ENCODE measurements around the gene MAP7D3.
"Not testable (repeated sequence)": the region's sequence is repeated elsewhere in the genome, so short reads cannot be mapped to it uniquely, and the experiment has no call there.

Gene MAP7D3

GRCh38 chrX:136183917-136184316 is 67.3 kb downstream of the MAP7D3 start:
- DNase-seq (ENCODE audit: low read depth, low spot score) = no peak

DNA sequence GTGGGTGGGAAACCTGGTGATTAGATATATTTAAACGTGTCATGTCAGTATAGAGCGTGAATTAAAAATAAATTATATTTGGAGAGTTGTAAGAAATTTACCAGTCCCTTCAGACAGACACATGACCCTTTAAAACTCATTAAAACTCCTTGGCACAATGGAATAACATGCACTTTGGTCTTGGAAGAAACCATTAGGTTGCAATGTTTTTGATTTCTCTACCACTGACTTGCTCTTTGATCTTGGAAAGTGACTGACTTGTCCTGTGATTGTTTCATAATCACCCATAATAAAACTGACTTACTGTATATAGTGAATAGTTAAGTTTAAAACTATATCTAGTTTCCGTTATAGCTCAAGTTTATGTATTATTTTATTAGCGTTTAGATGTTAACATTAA is 68.0 kb downstream of the MAP7D3 start:
- no peak for DNase-seq (ENCODE audit: low read depth, low spot score)

GRCh38 chrX:136182414-136182813 is 68.8 kb downstream of the MAP7D3 start:
- DNase-seq (ENCODE audit: low read depth, low spot score) = no peak

DNA sequence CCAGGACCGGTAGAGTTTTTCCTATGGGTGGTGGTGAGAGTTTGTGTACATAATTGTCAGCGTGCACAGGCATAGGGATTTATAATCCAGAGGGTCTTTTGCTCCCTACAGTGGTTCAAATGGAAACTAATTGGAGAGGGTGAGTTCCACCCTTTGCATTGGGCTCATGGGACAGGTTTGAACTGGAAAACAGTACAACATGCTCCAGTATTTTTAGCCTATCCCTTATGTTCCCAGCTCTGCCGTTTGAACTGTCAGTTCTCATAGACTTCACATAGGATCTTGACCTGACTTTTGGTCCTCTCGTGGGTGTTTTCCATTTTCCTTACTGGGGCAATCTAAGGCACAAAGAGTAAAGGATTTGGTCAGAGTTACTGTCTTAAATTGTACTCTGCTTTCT is 72.1 kb downstream of the MAP7D3 start:
- no peak for DNase-seq (ENCODE audit: low read depth, low spot score)

- no peak for DNase-seq (ENCODE audit: low read depth, low spot score)
Measured at GRCh38 chrX:136176399-136176825, 74.8 kb downstream of the MAP7D3 start.

DNA sequence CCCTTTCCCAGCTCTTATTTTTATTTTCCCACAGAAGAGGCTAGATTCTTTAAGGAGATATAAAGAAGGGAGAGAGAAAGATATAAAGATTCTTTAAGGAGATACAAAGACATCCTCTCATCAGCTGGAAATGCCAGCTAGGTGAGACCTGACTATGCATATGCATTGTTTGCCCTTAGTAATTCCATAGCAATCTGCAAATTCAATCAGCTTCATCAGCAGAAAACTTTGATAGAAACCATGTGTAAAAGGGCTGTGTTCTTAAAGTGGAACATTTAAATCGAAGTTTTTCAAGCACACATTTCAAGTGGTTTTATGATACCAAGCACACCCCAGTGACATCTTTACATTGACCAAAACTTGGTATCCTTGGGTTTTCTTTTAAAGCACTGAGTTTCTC is 79.8 kb downstream of the MAP7D3 start:
- no peak for DNase-seq (ENCODE audit: low read depth, low spot score)

DNA sequence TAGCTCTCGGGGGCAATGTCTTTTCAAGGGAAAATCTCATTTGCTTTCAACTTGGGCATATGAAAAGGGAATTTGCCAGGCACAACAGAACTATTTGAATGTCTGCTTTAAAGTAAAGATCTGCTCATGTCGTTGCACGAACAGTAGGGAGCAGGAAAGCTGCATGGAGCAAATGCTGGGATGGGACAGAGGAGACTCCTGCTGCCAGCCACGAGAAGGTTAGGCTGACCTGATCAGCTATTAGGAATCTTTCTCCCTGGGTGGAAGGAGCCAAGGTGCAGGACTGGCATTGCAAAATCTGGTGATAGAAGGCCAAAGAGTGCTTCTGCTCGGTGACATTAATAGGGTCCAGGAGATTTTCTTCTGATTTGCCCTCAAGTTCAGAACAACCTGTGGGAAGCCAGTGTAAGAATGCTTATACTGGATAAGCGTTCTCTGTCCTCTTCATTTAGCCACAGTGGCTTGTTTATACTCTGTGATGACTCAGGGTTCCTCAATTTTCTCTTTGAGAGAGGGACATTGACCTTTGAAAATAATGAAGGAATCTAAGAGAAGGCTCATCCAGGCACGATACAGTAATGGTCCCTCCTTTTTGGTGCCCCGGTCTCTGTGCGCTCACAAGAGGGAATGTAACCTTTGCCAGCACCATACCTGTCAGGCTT is 80.9 kb downstream of the MAP7D3 start:
- DNase-seq (ENCODE audit: low read depth, low spot score) = no peak

DNA sequence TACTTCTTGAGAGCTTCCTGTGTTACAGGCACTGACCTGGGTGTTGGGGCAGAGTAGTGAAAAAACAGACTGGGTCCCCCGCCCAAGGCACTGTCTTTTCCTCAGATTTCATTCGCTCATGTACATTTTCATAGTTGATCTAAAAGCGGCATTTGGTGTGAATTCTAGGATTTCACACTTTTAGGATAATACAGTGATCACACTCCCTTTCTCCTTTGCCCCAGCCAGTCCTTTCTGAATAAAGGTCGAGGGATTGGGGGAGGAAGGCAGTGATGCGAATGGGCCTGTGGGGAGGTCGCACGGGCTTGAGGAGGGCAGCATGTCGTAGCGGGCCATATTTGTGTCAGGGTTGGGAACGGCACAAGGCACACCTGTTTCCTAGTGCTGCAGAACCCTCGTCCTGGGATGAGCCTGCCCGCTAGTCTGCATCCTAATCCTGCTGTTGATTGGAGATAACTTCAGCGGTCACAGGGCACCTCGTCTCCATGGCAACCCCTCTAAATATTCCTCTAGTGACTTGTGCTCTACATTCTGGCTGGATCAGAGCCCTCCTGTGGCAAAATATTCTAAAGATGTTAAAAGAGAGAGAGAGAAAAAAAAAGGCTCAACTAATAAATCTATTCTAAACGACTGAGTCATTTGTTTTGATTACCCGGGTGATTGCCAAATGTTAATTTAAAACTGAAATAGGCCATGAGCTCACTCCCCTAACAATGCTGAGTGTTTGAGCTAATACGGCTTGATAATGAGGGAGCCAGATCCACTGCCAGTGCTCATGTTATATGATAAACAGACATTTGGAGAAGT is 82.1 kb downstream of the MAP7D3 start:
- DNase-seq (ENCODE audit: low read depth, low spot score) = peak; percentile 74

DNA sequence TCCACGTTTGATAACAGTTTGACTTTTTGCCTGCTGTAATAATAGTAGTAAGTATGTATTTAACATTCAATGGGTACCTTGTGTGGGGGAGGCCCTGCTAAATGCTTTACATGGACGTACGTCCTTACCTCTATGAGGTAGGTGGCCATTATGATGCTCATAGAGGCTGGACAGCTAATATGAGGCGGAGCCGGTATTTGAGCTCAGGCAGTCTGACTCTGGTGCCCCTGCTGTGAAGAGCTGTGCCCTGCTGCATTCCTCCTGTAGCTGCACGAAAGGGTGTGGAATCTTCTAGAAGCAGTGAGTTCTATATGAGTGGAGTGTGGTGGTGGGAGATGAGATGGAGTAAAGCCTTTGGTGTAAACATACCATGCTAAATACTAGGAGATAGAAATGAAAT is 83.2 kb downstream of the MAP7D3 start:
- not testable (repeated sequence) for DNase-seq (ENCODE audit: low read depth, low spot score)

DNA sequence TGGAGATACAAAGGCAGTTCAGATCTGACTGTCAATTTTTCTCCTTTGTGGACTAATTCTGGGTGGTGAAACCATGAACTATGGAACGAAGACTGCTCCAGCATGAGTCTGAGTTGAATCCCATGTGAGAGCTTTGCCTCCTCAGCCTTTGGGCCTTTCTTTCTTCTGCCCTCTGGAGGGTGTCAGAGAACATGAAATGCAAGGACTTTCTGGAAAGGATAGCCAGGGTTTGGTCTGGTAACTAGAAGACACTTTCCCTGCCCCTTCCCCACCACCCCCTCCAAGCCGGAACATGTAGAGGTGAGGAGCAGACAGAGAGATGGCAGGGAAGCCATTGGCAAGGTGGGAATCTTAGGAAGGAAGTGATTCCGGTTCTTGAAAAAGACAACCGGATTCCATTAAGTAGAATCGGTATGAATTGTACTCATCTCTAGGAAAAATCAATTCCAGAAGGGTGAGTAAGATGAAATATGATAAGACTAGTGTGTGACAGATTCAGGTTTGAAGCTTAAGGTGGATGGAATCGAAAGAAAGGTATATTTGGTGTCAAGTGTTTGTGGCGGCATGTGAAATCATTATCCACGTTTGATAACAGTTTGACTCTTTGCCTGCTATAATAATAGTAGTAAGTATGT is 84.9 kb downstream of the MAP7D3 start:
- peak; percentile 53 for DNase-seq (ENCODE audit: low read depth, low spot score)

DNA sequence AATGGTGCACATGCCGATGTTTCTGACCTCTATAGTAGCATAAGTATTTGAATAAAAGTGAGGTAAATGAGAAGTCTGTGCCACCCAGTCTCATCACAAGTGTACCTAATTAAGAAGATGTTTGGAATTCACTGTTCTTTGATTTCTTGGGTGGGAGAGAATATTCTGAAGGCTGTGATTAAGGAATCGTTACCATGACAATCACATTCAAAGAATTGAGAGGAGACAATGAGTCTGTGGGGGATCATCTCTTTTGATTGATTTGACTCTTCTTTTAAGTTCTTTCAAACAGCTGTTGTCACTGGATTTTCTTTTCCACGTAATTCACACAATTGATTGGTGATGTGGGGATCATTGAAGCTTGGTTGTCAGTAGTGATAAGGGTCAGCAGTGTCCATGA is 85.8 kb downstream of the MAP7D3 start:
- DNase-seq (ENCODE audit: low read depth, low spot score) = no peak

GRCh38 chrX:136163689-136164088 is 87.5 kb downstream of the MAP7D3 start:
- no peak for DNase-seq (ENCODE audit: low read depth, low spot score)
